VCaP (cell line): ENCODE data around the gene PAFAH2.

Source experiments
- H3K27ac ChIP-seq: fragments of 450-650 bp; 2 replicates; pipeline ENCODE4 v1.5.1; 2017
- TF ChIP-seq, protein P1 (sequence below): fragments of 450-650 bp; conservative IDR thresholded peaks from 2 replicates; pipeline ENCODE4 v1.5.1; 2017; ENCODE audit warnings: mild to moderate bottlenecking, moderate library complexity

PAFAH2 gene

DNA sequence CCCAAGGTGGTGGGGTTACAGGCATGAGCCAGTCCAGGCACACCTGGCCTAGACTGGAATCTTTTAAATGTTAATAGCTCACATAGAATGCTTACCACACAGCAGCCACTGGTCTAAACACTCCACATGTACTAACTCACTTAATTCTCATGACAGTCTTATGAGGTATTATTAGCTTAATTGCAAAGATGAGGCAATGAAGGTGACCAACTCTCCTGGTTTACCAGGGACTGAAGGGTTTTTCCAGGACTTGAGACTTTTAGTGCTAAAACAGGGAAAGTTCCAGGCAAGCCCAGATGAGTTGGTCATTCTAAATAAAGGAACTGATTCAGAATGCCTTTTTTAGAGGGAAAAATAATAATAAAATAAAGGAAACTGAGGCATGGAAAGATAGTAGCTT, 84.7 kb downstream of the PAFAH2 start:
- TF ChIP-seq, protein P1, sequence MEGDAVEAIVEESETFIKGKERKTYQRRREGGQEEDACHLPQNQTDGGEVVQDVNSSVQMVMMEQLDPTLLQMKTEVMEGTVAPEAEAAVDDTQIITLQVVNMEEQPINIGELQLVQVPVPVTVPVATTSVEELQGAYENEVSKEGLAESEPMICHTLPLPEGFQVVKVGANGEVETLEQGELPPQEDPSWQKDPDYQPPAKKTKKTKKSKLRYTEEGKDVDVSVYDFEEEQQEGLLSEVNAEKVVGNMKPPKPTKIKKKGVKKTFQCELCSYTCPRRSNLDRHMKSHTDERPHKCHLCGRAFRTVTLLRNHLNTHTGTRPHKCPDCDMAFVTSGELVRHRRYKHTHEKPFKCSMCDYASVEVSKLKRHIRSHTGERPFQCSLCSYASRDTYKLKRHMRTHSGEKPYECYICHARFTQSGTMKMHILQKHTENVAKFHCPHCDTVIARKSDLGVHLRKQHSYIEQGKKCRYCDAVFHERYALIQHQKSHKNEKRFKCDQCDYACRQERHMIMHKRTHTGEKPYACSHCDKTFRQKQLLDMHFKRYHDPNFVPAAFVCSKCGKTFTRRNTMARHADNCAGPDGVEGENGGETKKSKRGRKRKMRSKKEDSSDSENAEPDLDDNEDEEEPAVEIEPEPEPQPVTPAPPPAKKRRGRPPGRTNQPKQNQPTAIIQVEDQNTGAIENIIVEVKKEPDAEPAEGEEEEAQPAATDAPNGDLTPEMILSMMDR: no peak
- no peak overlapping the region for H3K27ac ChIP-seq

DNA sequence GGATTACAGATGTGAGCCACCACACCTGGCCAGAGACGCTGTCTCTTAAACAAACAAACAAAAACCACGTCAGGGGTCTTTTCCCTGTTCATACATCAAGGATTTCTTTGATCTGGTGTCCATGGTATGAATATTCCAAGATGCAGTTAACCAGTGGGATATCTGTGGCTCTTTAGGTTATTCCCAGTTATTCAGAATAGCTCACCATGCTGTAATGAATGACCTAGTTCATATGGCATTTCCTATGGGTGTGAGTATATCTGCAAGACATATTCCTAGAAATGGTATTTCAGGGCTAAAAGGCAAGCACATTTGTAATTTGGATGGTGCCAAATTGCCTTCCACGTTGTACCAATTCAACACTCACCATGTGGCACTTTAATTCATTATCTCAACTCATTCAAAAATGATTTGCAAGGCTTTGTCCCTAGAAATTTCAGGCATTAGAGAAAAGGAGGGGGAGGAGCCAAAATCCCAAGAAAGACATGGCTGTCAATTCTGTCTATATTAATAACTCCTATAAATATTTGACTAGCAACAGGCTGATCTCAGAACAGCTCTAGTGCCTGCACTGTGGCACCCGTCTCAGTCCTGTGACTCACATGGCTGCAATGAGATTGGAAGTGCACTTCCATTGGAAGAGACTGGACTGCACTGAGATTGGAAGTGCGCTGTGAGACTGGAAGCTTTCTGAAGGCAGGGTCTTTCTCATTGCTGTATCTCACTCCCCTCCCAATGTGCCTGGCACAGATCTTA, 85.6 kb downstream of the PAFAH2 start:
- TF ChIP-seq, protein P1: no peak
- no peak overlapping the region for H3K27ac ChIP-seq

DNA sequence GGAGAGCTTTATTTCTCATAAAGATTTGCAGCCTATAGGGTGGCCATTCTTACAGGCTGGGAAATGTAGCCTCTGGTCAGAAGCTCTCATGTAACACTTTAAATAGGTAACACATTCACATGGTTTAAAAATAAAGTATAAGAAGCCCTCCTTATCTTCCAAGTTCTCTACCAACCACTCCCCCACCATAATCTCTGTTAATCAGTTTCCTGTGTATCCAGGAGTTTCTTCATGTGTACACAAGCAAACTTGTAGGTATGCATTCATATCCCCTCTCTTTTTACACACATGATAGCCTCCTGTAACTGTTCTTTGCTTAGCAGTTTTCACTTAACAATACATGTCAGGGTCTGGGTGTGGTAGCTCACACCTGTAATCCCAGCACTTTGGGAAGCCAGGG, 86.7 kb downstream of the PAFAH2 start:
- no peak overlapping the region for H3K27ac ChIP-seq
- TF ChIP-seq, protein P1: no peak
